Measurements from ENCODE around the gene POLR1A. TPM values are rescaled to one million over a fixed set of nuclear protein-coding genes. Genes with fewer than 3 reads are reported as not detected.

POLR1A gene
- total and polyA plus RNA-seq, 8 donors = 3.9 to 19.0 (median 12.2) TPM

DNA sequence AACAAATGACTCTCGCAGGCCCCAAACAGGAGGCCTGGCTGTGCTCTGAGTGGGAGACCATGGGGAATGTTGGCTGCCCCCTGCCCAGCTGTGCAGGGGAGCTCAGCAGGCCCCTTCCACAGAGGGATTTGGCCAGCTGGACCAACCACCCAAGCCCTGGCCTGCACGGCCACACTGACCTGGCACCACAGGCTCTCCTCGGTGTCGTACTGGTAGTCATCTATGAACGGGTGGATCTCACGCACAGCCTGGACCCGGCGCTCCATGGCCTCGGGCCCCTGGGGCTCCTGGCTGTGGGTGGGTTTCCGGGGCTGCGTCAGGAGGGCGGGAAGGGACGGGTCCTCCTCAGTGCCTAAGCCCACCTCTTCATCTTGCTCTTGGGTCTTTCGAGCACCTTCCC lies 74.5 kb downstream of the POLR1A start:
- TF ChIP-seq, protein P1, sequence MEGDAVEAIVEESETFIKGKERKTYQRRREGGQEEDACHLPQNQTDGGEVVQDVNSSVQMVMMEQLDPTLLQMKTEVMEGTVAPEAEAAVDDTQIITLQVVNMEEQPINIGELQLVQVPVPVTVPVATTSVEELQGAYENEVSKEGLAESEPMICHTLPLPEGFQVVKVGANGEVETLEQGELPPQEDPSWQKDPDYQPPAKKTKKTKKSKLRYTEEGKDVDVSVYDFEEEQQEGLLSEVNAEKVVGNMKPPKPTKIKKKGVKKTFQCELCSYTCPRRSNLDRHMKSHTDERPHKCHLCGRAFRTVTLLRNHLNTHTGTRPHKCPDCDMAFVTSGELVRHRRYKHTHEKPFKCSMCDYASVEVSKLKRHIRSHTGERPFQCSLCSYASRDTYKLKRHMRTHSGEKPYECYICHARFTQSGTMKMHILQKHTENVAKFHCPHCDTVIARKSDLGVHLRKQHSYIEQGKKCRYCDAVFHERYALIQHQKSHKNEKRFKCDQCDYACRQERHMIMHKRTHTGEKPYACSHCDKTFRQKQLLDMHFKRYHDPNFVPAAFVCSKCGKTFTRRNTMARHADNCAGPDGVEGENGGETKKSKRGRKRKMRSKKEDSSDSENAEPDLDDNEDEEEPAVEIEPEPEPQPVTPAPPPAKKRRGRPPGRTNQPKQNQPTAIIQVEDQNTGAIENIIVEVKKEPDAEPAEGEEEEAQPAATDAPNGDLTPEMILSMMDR (IDR thresholded peaks at IDR 0.05) = no peak
- FAIRE-seq (no peak), DNase-seq (peak in 1 of 6 donors; percentile 49), ATAC-seq (no peak)
- Histone ChIP-seq H3K27ac (no peak overlapping the region), H3K27me3 (no peaks in the 10 kb centered on the region), H3K36me3 (peaks cover 6 to 60% (median 11%) of the 10 kb centered on the region in 3 donors), H3K9me3 (no peaks in the 10 kb centered on the region), H3K4me3 (no peak overlapping the region), H3K4me1 (peaks cover 9 to 11% (median 11%) of the 10 kb centered on the region in 3 donors)
- intact Hi-C loops (cut with DNase I) = loop anchor here in 1 of 3 donors (10.0 kb wide), 1 partner anchor 146 kb away; the partner anchor contains the start of gene ST3GAL5
- 96% methylated on average over 7 to 14 of the region's 14 CpGs for WGBS, 2 donors

DNA sequence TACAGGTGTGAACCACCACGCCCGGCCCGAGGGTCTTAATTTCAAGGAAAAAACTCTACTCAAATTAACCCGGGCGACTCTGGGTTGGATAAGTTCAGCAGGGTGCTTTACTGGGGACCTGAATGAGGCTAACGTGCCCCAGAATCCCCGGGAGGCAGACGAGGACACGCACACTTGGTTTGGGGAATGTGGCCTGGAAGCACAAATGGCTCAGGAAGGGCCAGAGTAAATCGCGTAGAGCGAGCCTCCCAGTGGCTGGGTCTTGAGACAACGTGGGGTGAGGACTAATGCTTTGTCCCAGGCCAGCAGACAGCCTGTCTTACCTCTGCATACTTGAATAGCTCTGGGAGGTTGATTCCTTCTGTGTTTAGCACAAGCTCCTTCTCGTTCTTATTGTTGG lies 75.8 kb downstream of the POLR1A start:
- TF ChIP-seq, protein P1 (IDR thresholded peaks at IDR 0.05) = no peak
- Histone ChIP-seq H3K4me1 (no peaks in the 10 kb centered on the region), H3K27me3 (no peaks in the 10 kb centered on the region), H3K36me3 (peaks cover 6 to 67% (median 11%) of the 10 kb centered on the region in 3 donors), H3K4me3 (no peak overlapping the region), H3K27ac (no peak overlapping the region), H3K9me3 (no peaks in the 10 kb centered on the region)
- ATAC-seq (no peak), FAIRE-seq (no peak), DNase-seq (peak in 1 of 6 donors; percentile 22)
- intact Hi-C loops (cut with DNase I) = loop anchor here in 1 of 3 donors (10.0 kb wide), 1 partner anchor 145 kb away; the partner anchor contains the start of gene ST3GAL5
- WGBS, 2 donors = 93 to 96% methylated on average over 14 of the region's 14 CpGs

DNA sequence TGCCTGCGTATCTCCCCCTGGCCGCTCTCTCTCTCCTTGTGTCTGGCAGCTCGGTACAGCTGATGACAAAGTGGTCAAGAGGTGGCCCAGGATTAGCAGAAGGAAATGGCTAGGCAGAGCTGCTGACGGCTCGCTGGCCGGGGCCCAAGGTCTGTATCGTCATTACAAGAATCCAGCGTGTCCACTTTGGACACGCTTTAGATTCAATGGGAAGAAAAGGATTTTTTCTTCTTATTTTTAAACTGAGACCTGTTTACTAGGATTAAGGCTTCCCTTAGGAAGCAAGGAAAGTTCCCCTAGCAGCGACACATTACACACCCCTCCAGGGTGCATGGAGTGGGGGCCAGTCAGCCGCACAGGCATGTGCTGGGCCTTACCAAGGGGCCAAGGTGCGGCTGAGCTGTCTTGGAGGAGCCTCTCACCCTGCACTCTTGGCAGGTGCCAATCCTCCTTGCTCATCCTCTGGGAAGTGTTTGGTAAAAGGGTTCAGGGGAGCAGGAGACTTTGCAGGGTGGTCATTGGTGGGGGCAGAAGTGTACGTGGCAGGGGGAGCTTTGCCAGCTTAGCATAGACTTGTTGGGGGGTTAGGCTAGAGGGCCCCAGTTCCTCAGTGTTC lies 76.8 kb downstream of the POLR1A start:
- intact Hi-C loops (cut with DNase I) = no loop called here
- peak in 2 of 4 donors; percentile 46 to 48 for ATAC-seq
- Histone ChIP-seq H3K36me3 (peaks cover 6 to 67% (median 11%) of the 10 kb centered on the region in 3 donors), H3K4me3 (no peak overlapping the region), H3K27ac (no peak overlapping the region), H3K27me3 (no peaks in the 10 kb centered on the region), H3K9me3 (no peaks in the 10 kb centered on the region), H3K4me1 (no peaks in the 10 kb centered on the region)
- TF ChIP-seq, protein P1 (IDR thresholded peaks at IDR 0.05) = no peak
- no peak for FAIRE-seq
- WGBS, 2 donors = 87 to 92% methylated on average over 13 of the region's 13 CpGs
- peak in 1 of 6 donors; percentile 42 for DNase-seq

DNA sequence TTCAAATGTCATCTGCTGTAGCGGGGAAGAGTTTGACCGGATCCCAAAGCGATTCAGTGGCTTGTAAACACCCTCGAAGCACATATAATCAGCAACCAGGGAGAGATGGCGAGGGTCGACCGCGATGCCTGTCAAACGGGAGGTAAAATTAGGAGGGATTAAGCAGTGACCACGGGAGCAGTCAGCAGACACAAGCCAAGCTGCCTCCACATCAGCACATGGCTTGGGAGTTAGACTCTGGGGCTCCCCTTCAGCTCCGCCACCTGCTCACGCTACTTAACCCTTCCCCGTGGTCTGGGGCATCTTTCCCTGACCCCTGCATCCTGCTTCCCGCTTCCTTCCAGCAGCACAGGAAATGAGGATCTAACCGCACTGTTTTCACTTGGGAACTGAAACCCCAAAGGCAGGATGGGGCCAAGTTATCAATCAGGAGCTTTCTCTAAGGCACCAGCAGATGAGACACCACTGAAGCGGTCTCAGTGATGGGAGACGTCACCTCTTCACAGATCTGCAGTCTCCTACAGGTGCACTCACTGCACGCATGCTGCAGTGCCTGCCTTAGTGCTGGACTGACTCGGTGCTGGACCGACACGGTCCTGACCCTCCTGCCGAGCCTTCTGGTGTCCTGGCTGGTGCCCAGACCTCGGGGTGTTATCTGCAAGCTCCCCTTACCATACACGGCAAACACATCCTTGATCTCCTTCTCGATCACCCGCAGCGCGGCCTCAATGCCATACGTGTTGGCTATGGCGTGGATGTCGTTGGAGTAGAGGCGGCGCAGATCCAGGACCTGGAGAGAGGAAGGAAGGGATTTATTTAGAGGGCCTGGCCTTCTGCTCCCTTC lies 77.5 kb downstream of the POLR1A start:
- no peak overlapping the region for H3K4me3 ChIP-seq
- 89 to 90% methylated on average over 33 of the region's 33 CpGs for WGBS, 2 donors
- DNase-seq (peak in 1 of 6 donors; percentile 39), ATAC-seq (no peak), FAIRE-seq (no peak)
- H3K27me3 ChIP-seq = no peaks in the 10 kb centered on the region
- H3K27ac ChIP-seq = no peak overlapping the region
- intact Hi-C loops (cut with DNase I) = no loop called here
- no peaks in the 10 kb centered on the region for H3K9me3 ChIP-seq
- peaks cover 6 to 62% (median 8%) of the 10 kb centered on the region in 3 donors for H3K36me3 ChIP-seq
- TF ChIP-seq, protein P1 (IDR thresholded peaks at IDR 0.05) = no peak
- no peaks in the 10 kb centered on the region for H3K4me1 ChIP-seq
